IMR-90 (cell line): ENCODE data around the gene XPO4. TPM values are rescaled to one million over a fixed set of nuclear protein-coding genes. Genes with fewer than 3 reads are reported as not detected.

Source experiments
- ATAC-seq: fragments of 200-7000 bp; cut with Tn5 transposase; 2 replicates; pipeline ENCODE4 v1.9.1; 2020; ENCODE audit warnings: low read depth, mild to moderate bottlenecking, moderate library complexity
- BruUV-seq: library from RNA; stranded (reverse); fragments of 400-500 nt; replicated peaks from 2 replicates; lab custom pipeline; 2021; lab: Mats Ljungman, UMichigan
- CTCF ChIA-PET: fragments of 300-600 bp; formaldehyde crosslinking; extraction: SDS; loops from one replicate; lab custom pipeline; 2021; ENCODE audit warnings: antibody characterized with exemption; lab: Yijun Ruan, JAX
- POLR2A ChIA-PET: fragments of 300-600 bp; sonication (Branson Sonifier 250); formaldehyde crosslinking; loops from one replicate; lab custom pipeline; 2022; ENCODE audit warnings: antibody characterized with exemption; ENCODE audit not compliant: unreplicated experiment; lab: Charles Lee
- DNase-seq: peaks from one replicate; pipeline ENCODE4 v3.0.0; 2013
- H2AFZ ChIP-seq: replicated peaks from 2 replicates; pipeline ENCODE3; 2013; ENCODE audit warnings: low read length, mild to moderate bottlenecking; ENCODE audit not compliant: poor library complexity
- H2AK5ac ChIP-seq: 2 replicates; pipeline ENCODE4 v1.6.1; 2013; ENCODE audit warnings: low read depth, low read length, inconsistent platforms
- H2AK9ac ChIP-seq: replicated peaks from 2 replicates; pipeline ENCODE3; 2013; ENCODE audit warnings: mild to moderate bottlenecking, low read depth, low read length, moderate library complexity; ENCODE audit not compliant: poor library complexity
- H2BK120ac ChIP-seq: 2 replicates; pipeline ENCODE4 v1.6.1; 2013; ENCODE audit warnings: low read depth, low read length, inconsistent platforms
- H2BK15ac ChIP-seq: 3 replicates; pipeline ENCODE4 v1.6.1; 2013; ENCODE audit warnings: low read depth, low read length, inconsistent platforms
- H2BK20ac ChIP-seq: 2 replicates; pipeline ENCODE4 v1.6.1; 2013; ENCODE audit warnings: low read depth, mild to moderate bottlenecking, inconsistent platforms, low read length, moderate library complexity
- H2BK5ac ChIP-seq: 2 replicates; pipeline ENCODE4 v1.6.1; 2013; ENCODE audit warnings: mild to moderate bottlenecking, low read depth, low read length, inconsistent platforms; ENCODE audit not compliant: poor library complexity, severe bottlenecking
- H3K14ac ChIP-seq: replicated peaks from 2 replicates; pipeline ENCODE4 v1.6.1; 2013; ENCODE audit warnings: low read depth, low read length, inconsistent platforms
- H3K18ac ChIP-seq: 2 replicates; pipeline ENCODE4 v1.6.1; 2013; ENCODE audit warnings: low read depth, low read length, control low read depth
- H3K23ac ChIP-seq: 2 replicates; pipeline ENCODE4 v1.6.1; 2013; ENCODE audit warnings: low read depth, low read length, inconsistent platforms
- H3K27ac ChIP-seq: 2 replicates; pipeline ENCODE4 v1.5.1; 2013; ENCODE audit warnings: mild to moderate bottlenecking, control low read depth, low read length; ENCODE audit not compliant: insufficient read depth
- H3K27me3 ChIP-seq: 2 replicates; pipeline ENCODE4 v1.6.1; 2013; ENCODE audit warnings: low read length; ENCODE audit not compliant: control insufficient read depth, insufficient read depth
- H3K36me3 ChIP-seq: 2 replicates; pipeline ENCODE4 v1.6.1; 2013; ENCODE audit warnings: low read length, mixed read lengths; ENCODE audit not compliant: control insufficient read depth, insufficient read depth
- H3K4ac ChIP-seq: 2 replicates; pipeline ENCODE4 v1.6.1; 2013; ENCODE audit warnings: low read depth, low read length, inconsistent platforms
- H3K4me1 ChIP-seq: 2 replicates; pipeline ENCODE4 v1.6.1; 2013; ENCODE audit warnings: low read length, mixed read lengths; ENCODE audit not compliant: control insufficient read depth, insufficient read depth
- H3K4me2 ChIP-seq: 2 replicates; pipeline ENCODE4 v1.6.1; 2013; ENCODE audit warnings: low read depth, mild to moderate bottlenecking, control low read depth, low read length, moderate library complexity
- H3K4me3 ChIP-seq: 2 replicates; pipeline ENCODE4 v1.5.1; 2013; ENCODE audit warnings: low read depth, mild to moderate bottlenecking, control low read depth, low read length, moderate library complexity; ENCODE audit not compliant: insufficient read depth
- H3K56ac ChIP-seq: 2 replicates; pipeline ENCODE4 v1.6.1; 2013; ENCODE audit warnings: low read length, inconsistent platforms; ENCODE audit not compliant: insufficient read depth; ENCODE audit errors: extremely low read depth
- H3K79me1 ChIP-seq, 2 experiments: 2 replicates each; pipeline ENCODE4 v1.6.1; 2013; ENCODE audit warnings: low read length in 2 of 2, inconsistent platforms in 1 of 2, low read depth in 1 of 2
- H3K9ac ChIP-seq: 2 replicates; pipeline ENCODE4 v1.6.1; 2013; ENCODE audit warnings: low read depth, low read length, control low read depth
- H3K9me1 ChIP-seq: 2 replicates; pipeline ENCODE4 v1.6.1; 2013; ENCODE audit warnings: low read length, inconsistent platforms; ENCODE audit not compliant: insufficient read depth
- H3K9me3 ChIP-seq: 2 replicates; pipeline ENCODE4 v1.6.1; 2013; ENCODE audit warnings: low read length; ENCODE audit not compliant: control insufficient read depth, insufficient read depth
- H4K20me1 ChIP-seq: 2 replicates; pipeline ENCODE4 v1.6.1; 2013; ENCODE audit warnings: low read length, inconsistent platforms; ENCODE audit not compliant: insufficient read depth
- H4K5ac ChIP-seq: 2 replicates; pipeline ENCODE4 v1.6.1; 2013; ENCODE audit warnings: mild to moderate bottlenecking, low read depth, low read length, control low read depth
- H4K8ac ChIP-seq, 2 experiments: 2 replicates each; pipeline ENCODE4 v1.6.1; 2013; ENCODE audit warnings: low read depth in 2 of 2, low read length in 2 of 2, control low read depth in 1 of 2, inconsistent platforms in 1 of 2
- H4K91ac ChIP-seq: 2 replicates; pipeline ENCODE4 v1.6.1; 2013; ENCODE audit warnings: low read depth, low read length, inconsistent platforms; ENCODE audit not compliant: insufficient read depth
- CEBPB ChIP-seq: IDR thresholded peaks from 2 replicates; pipeline ENCODE4 v1.6.1; 2012; ENCODE audit warnings: low read depth, low read length, improper control_type of control experiment
- CTCF ChIP-seq: conservative IDR thresholded peaks from 2 replicates; pipeline ENCODE4 v1.5.1; 2012; ENCODE audit warnings: mild to moderate bottlenecking, low read depth, low read length, improper control_type of control experiment
- FOS ChIP-seq: fragments of 150-350 bp; IDR thresholded peaks from 2 replicates; pipeline ENCODE4 v1.6.1; 2016; ENCODE audit warnings: low read depth, low read length
- MAFK ChIP-seq: IDR thresholded peaks from 2 replicates; pipeline ENCODE4 v1.6.1; 2012; ENCODE audit warnings: low read depth, low read length, improper control_type of control experiment
- MAZ ChIP-seq: IDR thresholded peaks from 2 replicates; pipeline ENCODE4 v1.6.1; 2012; ENCODE audit warnings: low read depth, mild to moderate bottlenecking, low read length, improper control_type of control experiment, moderate library complexity, borderline replicate concordance
- NFE2L2 ChIP-seq: fragments of 150-350 bp; IDR thresholded peaks from 2 replicates; pipeline ENCODE4 v1.6.1; 2016; ENCODE audit warnings: low read depth, mild to moderate bottlenecking, low read length
- RAD21 ChIP-seq: IDR thresholded peaks from 2 replicates; pipeline ENCODE4 v1.6.1; 2012; ENCODE audit warnings: low read length, improper control_type of control experiment
- RFX5 ChIP-seq: IDR thresholded peaks from 2 replicates; pipeline ENCODE4 v1.8.0; 2012; ENCODE audit warnings: low read depth, mild to moderate bottlenecking, low read length, moderate library complexity
- SMC3 ChIP-seq: fragments of 150-350 bp; IDR thresholded peaks from 2 replicates; pipeline ENCODE4 v1.6.1; 2016; ENCODE audit warnings: low read depth, mild to moderate bottlenecking, antibody characterized with exemption, low read length, moderate library complexity
- dilution Hi-C: fragments of 300-500 bp; cut with HindIII; formaldehyde crosslinking; loops from one replicate; pipeline ENCODE4 v1.14.3; 2018; ENCODE audit warnings: low sequenced_read_pairs; ENCODE audit not compliant: unreplicated experiment
- in situ Hi-C: fragments of 300-500 bp; cut with MboI; formaldehyde crosslinking; loops from 3 replicates; pipeline ENCODE4 v1.14.3; 2019; ENCODE audit warnings: low sequenced_read_pairs, inconsistent platforms, mixed read lengths
- intact Hi-C: fragments of 100-400 bp; cut with micrococcal nuclease; formaldehyde crosslinking; loops from 2 replicates; pipeline ENCODE4 v1.10.0; 2022
- polyA plus RNA-seq, 3 experiments: library from polyadenylated mRNA; depleted of rRNA; stranded (reverse); fragments of >200 nt; gene quantifications; 2 replicates each; pipeline ENCODE4 v1.2.3, GENCODE V29; 2012; ENCODE audit warnings: low replicate concordance in 1 of 3
- total RNA-seq: library from RNA; depleted of rRNA; stranded (reverse); fragments of >200 nt; gene quantifications from 2 replicates; pipeline ENCODE4 v1.2.3, GENCODE V29; 2012

The XPO4 gene
- total and polyA plus RNA-seq, 2 of the 4 experiments (the other 2 are of a cell fraction): 5.0 to 21.1 TPM

GRCh38 chr13:20904908-20905307 lies 2.4 kb upstream of the XPO4 start:
- Histone ChIP-seq H3K4me2 (no peak overlapping the region), H2AK5ac (no peak overlapping the region), H3K18ac (no peak overlapping the region), H2AFZ (no peak overlapping the region), H4K20me1 (no peaks in the 10 kb centered on the region), H3K36me3 (no peaks in the 10 kb centered on the region), H2BK20ac (no peak overlapping the region), H3K9me1 (no peaks in the 10 kb centered on the region), H4K8ac (no peak overlapping the region), H2BK5ac (no peak overlapping the region), H4K5ac (no peak overlapping the region), H3K14ac (no peak overlapping the region), H2AK9ac (no peak overlapping the region), H4K91ac (no peak overlapping the region), H3K56ac (no peak overlapping the region), H2BK120ac (no peak overlapping the region), H3K9me3 (no peaks in the 10 kb centered on the region), H3K79me1 (peaks cover 7 to 18% of the 10 kb centered on the region in 2 experiments; a peak in 3 of 4 replicates), H2BK15ac (no peak overlapping the region), H3K4me3 (no peak overlapping the region), H3K4ac (no peak overlapping the region), H3K27ac (no peak overlapping the region), H3K23ac (no peak overlapping the region), H3K27me3 (peaks cover 2% of the 10 kb centered on the region; the same call in 1 of the 2 replicates), H3K9ac (no peak overlapping the region), H3K4me1 (no peaks in the 10 kb centered on the region)
- dilution Hi-C loops: no loop called here
- BruUV-seq: no TSS peak
- TF ChIP-seq RAD21 (no peak), MAFK (no peak), FOS (no peak), CTCF (no peak), NFE2L2 (no peak), RFX5 (no peak), SMC3 (no peak), MAZ (no peak), CEBPB (no peak)
- in situ Hi-C loops: no loop called here
- POLR2A ChIA-PET: no interaction called here
- ATAC-seq (no peak), DNase-seq (no peak)
- intact Hi-C loops: loop anchor here (5.0 kb wide), 1 partner anchor 63 kb away; no protein-coding TSS in a partner anchor
- CTCF ChIA-PET: no interaction called here
